Thyroid gland (tissue), 4 donors: ENCODE results near the gene SND1.

Experiments
- CTCF ChIP-seq, 6 experiments: fragments of 200-600 bp in 3 of 6; fragments of 450-650 bp in 3 of 6; sonication (generic) in 3 of 6; IDR thresholded peaks; one replicate each; pipeline ENCODE4 v1.5.1; 2016 to 2019; ENCODE audit warnings: antibody characterized with exemption in 6 of 6, mild to moderate bottlenecking in 2 of 6, inconsistent platforms in 1 of 6, moderate library complexity in 1 of 6
- POLR2A ChIP-seq, 2 donors: fragments of 450-650 bp; IDR thresholded peaks; one replicate each; pipeline ENCODE4 v1.6.1; 2017; ENCODE audit warnings: antibody characterized with exemption in 2 of 2, mild to moderate bottlenecking in 2 of 2, moderate library complexity in 1 of 2

- TF ChIP-seq CTCF (IDR thresholded peaks at IDR 0.05) (no peak), POLR2A (IDR thresholded peaks at IDR 0.05) (no peak)
Observed at GRCh38 chr7:127888411-127888810, 236.4 kb downstream of the SND1 start.
